Neural progenitor cell (in vitro differentiated cells): Measurements from ENCODE around the gene ALS2CL.

Experiments used
- CTCF ChIP-seq: fragments of 200-600 bp; sonication (generic); IDR thresholded peaks from 2 replicates; pipeline ENCODE4 v1.5.1; 2017; ENCODE audit warnings: antibody characterized with exemption, mild to moderate bottlenecking
- EZH2 ChIP-seq: fragments of 200-600 bp; sonication (generic); IDR thresholded peaks from 2 replicates; pipeline ENCODE4 v1.6.1; 2017; ENCODE audit warnings: antibody characterized with exemption, mild to moderate bottlenecking, moderate library complexity

- TF ChIP-seq CTCF (no peak), EZH2 (no peak)
These were observed 15.2 kb downstream of the ALS2CL start for GRCh38 chr3:46678280-46678679.
